ENCODE data around the gene SCGB1A1.

Gene SCGB1A1

GRCh38 chr11:62391642-62392425, 27.0 kb upstream of the SCGB1A1 start:
- ChIA-PET CTCF (interaction anchor here (1.0 to 1.3 kb wide), 3 partner anchors 33 to 172 kb away, joined by 3 to 7 read pairs (median 3); no protein-coding TSS in a partner anchor), POLR2A (ENCODE audit: low non-redundant PET) (no interaction called here)
- TF ChIP-seq, protein P1, sequence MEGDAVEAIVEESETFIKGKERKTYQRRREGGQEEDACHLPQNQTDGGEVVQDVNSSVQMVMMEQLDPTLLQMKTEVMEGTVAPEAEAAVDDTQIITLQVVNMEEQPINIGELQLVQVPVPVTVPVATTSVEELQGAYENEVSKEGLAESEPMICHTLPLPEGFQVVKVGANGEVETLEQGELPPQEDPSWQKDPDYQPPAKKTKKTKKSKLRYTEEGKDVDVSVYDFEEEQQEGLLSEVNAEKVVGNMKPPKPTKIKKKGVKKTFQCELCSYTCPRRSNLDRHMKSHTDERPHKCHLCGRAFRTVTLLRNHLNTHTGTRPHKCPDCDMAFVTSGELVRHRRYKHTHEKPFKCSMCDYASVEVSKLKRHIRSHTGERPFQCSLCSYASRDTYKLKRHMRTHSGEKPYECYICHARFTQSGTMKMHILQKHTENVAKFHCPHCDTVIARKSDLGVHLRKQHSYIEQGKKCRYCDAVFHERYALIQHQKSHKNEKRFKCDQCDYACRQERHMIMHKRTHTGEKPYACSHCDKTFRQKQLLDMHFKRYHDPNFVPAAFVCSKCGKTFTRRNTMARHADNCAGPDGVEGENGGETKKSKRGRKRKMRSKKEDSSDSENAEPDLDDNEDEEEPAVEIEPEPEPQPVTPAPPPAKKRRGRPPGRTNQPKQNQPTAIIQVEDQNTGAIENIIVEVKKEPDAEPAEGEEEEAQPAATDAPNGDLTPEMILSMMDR (conservative IDR thresholded peaks at IDR 0.05; ENCODE audit: low read depth): no peak
- DNase-seq (ENCODE audit: low spot score): no peak
- no peak overlapping the region for H3K27ac ChIP-seq

DNA sequence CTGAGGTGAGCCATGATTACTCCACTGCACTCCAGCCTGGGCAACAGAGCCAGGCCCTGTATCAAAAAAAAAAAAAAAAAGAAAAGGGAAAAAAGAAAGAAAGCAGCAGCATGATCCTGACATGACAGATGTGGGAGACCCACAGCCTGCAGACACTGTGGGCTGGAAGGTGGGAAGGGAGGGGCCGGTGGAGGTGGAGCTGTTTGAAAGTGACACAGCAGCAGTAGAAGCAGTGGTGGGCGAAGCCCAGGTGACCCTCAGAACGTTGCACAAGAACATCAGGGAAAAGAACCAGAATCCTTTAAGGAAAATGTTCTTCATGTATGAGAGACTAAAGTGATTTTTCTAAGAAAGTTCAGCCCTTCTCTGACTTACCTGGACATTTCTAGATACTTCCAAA, 26.3 kb upstream of the SCGB1A1 start:
- TF ChIP-seq, protein P1 (conservative IDR thresholded peaks at IDR 0.05; ENCODE audit: low read depth): no peak
- ChIA-PET POLR2A (ENCODE audit: low non-redundant PET) (no interaction called here), CTCF (interaction anchor here (1.0 to 1.3 kb wide), 3 partner anchors 32 to 171 kb away, joined by 3 to 7 read pairs (median 3); no protein-coding TSS in a partner anchor)
- no peak for DNase-seq (ENCODE audit: low spot score)
- H3K27ac ChIP-seq: peak overlapping the region; percentile 51

GRCh38 chr11:62393061-62393611, 25.7 kb upstream of the SCGB1A1 start:
- H3K27ac ChIP-seq: peak overlapping the region; percentile 51

GRCh38 chr11:62393735-62394134, 25.1 kb upstream of the SCGB1A1 start:
- no peak overlapping the region for H3K27ac ChIP-seq
- TF ChIP-seq, protein P1 (conservative IDR thresholded peaks at IDR 0.05; ENCODE audit: low read depth): no peak
- POLR2A ChIA-PET (ENCODE audit: low non-redundant PET): no interaction called here
- CTCF ChIA-PET: interaction anchor here (3.0 kb wide), 1 partner anchor 149 kb away, joined by 20 read pairs; no protein-coding TSS in a partner anchor
- DNase-seq (ENCODE audit: low spot score): no peak

More at GRCh38 chr11:62393061-62393611, 25.7 kb upstream of the SCGB1A1 start:
- DNase-seq (ENCODE audit: low spot score): peak; percentile 65
- CTCF ChIA-PET: interaction anchor here (1.0 to 1.3 kb wide), 3 partner anchors 32 to 170 kb away, joined by 3 to 7 read pairs (median 3); no protein-coding TSS in a partner anchor
- POLR2A ChIA-PET (ENCODE audit: low non-redundant PET): no interaction called here
- TF ChIP-seq, protein P1 (conservative IDR thresholded peaks at IDR 0.05; ENCODE audit: low read depth): peak; percentile 48

DNA sequence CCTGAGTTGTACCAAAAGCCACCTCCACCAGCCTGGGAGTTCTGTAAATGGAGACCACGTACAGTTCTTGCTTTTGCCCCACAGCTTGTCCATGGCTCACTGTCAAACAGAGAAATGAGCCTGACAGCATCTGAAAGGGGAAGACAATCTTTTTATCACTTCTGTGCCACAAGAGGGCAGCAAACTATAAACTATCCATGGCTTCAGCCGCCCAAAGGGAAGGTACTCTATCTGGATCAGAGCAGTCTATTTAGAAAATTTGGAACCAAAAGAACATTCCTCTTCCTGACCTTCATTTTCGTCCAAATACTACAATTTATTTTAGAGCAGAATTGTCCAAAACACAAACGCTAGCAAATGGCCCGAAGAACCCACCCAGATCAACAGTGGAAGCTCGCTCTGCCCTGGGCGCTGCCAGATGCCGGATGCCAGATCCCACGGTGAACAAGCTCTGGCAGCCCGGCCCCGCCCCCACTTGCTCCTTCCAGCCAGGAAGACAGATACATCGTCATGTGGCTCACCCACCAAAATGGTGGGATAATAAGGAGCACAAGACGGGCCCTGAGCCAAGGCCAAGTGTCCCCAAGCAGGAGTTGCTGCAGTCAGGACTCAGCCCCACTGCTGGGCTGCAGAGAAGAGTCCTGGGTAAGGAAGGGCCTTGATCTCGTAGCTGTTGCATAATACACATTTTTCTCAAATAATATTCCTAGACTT, 23.9 kb upstream of the SCGB1A1 start:
- peak overlapping the region; percentile 81 for H3K27ac ChIP-seq
- POLR2A ChIA-PET (ENCODE audit: low non-redundant PET): interaction anchor here (0.6 kb wide), 1 partner anchor 223 kb away, joined by 3 read pairs; no protein-coding TSS in a partner anchor
- CTCF ChIA-PET: interaction anchor here (0.6 to 3.0 kb wide), 16 partner anchors 9 to 251 kb away, joined by 3 to 20 read pairs (median 4); no protein-coding TSS in a partner anchor
- TF ChIP-seq, protein P1 (conservative IDR thresholded peaks at IDR 0.05; ENCODE audit: low read depth): peak; percentile 65
- DNase-seq (ENCODE audit: low spot score): peak; percentile 87
